Activated naive CD4-positive, alpha-beta T cell treated with anti-CD3 and anti-CD28 coated beads, Interleukin-2, amount 50 U/mL, for 16 hours (primary cell): ENCODE data around the gene COMMD1.
"Not testable (repeated sequence)": the region's sequence is repeated elsewhere in the genome, so short reads cannot be mapped to it uniquely, and the experiment has no call there.

ENCODE experiments used
- DNase-seq: peaks from one replicate; pipeline ENCODE4 v3.0.0-alpha.2; 2020

COMMD1 gene

GRCh38 chr2:61966087-61966727 lies 60.7 kb downstream of the COMMD1 start:
- DNase-seq: no peak

DNA sequence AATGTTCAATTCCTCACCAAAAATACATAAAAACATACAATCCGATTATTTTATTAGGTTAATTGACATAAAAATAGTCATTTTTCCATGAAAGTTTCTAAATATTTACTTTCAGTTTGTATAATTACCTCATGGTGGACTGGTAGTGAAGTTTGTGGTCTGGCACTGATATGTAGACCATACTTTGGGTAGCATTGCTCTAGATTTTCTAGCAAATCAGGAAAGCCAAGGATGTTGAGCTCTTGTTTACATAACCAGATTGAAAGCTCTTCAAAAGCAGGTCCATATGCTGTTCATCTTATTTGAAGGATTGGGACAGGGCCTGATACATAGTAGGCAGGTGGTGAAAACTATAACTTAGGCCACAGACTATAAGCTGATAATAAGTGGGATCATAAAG lies 61.8 kb downstream of the COMMD1 start:
- no peak for DNase-seq

DNA sequence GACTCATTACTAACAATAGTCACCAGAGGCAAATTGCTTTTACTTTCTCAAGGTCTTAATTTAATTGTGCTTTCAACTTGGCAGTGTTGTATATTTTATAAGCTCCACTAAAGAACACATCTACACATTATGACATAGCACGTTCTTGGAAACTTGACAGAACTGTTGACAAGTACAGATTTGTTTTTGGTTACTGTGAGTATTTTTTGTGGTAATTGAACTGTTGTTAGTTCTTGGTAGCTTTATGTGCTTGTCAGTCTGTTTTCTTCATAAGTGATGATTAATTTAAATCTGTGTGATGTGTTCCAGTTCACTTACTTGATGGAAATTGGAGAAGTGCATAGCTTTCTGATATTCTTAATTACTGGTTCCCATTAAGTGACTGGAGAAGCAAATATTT lies 63.9 kb downstream of the COMMD1 start:
- DNase-seq: no peak

DNA sequence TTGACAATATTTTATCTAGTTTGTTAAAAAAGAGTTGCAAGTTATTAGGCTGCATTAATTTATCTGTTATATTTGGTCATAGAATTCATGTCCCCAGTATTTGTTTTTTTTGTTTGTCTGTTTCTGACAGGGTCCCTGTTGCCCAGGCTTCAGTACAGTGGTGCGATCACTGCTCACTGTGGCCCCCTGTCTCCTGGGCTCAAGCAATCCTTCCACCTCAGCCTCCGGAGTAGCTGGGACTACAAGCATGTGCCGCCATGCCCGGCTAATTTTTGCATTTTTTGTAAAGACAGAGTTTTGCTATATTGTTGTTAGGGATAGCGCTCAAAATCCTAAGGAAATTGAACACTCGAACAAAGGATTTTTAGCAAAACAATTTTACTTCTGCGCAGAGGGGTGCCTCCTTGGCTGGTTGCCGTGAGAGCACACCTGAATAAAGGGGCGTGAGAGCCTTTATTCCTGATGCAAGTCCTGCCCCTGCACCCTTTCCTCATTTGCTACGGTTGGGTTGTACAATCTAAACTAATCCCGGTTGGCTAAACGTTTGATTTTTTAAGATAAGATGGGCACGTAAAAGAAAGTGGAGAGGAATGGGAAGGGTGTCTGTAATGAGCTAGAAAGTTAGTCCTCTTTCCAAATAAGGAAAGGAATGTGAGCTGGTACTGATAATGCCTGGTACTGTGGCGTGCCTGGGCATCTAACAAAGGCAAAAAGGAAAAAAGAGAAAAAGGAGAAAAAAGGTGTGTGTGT lies 65.5 kb downstream of the COMMD1 start:
- DNase-seq: no peak

DNA sequence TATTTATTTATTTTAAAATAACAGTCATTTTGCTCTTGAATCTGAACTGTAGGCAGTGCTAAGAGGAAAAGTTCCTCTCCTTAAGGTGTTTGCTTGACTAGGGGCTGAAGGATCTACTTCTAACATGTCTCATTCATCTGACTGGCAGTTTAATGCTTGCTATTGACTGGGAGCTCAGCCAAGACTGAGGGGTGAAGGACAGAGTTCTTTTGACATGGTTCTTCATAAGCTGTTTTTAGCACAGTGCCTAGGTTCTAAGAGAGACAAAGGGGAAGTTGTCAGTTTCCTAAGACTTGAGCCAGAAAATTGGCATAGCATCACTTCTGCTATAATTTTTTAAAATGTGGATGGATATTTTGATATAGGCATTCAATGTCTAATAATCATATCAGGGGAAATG lies 73.0 kb downstream of the COMMD1 start:
- no peak for DNase-seq

DNA sequence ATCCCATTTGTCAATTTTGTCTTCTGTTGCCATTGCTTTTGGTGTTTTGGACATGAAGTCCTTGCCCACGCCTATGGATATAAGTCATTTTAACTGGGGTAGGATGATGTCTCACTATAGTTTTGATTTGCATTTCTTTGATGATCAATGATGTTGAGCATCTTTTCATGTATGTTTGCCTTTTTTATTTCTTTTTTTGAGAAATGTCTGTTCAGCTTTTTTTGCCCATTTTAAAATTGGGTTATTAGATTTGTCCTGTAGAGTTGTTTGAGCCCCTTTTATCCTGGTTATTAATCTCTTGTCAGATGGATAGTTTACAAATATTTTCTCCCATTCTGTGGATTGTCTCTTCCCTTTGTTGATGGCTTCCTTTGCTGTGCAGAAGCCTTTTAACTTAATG lies 75.3 kb downstream of the COMMD1 start:
- no peak for DNase-seq

DNA sequence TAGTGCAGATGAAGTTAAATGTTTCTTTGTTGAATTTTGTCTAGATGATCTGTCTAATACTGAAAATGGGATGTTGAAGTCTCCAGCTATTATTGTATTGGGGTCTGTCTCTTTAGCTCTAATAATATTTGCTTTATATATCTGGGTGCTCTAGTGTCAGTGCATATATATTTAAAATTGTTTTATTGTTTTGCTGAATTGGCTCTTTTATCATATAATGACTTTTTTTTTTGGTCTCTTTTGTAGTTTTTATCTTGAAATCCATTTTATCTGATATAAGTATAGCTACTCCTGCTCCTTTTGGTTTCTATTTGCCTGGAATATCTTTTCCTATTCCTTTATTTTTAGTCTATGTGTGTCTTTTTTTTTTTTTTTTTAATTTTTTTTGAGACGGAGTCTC lies 79.2 kb downstream of the COMMD1 start:
- DNase-seq: no peak

DNA sequence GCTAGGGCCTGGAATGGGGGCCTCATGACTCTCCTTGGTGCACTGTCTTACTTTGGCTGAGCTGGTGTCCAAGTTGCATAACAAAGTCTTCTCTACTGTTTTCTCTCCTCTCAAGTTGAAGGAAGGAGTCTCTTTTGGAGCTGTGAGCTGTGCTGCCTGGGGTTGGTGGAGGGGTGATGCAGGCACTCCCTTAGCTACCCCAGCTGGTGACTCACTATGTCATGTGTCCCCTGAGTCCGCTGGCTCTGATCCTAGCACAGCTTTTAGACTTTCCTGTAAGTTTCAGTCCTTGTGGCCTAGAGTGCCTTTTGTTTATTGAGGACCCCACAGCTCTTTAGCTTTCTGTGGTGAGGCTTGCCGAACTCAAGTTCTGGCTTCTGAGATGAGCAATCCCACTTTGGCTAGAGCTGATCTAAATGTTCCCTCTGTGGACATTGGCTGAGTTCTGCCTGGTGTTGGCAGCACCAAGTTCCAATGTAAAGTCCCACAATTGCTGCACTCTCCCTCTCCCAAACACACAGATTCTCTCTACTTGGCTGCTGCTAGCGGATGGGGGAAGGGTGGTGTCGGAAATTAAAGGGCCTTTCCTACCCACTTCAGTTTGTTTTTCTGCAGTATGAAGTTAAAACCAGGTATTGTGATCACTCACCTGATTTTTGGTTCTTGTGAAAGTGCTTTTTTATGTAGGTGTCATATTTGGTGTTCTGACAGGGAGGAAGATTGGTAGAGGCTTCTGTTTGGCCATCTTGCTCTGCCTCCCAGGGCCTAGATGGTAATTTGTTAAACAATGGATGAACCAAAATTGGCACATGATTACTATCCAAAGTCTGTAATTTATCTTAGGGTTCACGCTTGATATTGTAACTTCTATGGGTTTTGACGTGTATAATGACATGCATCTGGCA lies 83.2 kb downstream of the COMMD1 start:
- no peak for DNase-seq

DNA sequence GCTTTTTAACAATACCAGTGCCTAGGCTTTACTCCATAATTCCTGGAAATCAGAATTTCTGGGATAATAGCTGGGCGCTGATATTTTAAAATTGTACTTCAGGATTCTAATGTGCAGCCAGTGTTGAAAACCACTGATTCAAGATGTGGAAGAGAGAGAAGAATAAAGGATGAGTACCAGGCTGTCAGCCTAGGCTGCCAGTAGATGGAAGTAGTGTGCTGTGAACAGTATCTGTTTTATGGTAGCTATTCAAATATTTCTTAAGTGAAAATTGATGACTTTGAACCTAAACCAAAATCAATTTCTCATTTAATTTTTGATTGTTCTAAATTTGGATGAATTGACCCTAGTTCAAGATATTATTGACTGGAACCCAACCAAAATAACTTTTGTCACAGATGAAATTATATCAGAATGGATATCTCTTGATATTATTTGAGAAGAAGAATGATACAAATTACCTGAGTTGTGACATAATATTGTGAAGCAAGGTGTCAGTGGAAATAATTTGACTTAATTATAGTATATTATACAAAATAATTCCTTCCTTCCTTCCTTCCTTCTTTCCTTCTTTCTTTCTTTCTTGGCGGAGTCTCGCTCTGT lies 88.0 kb downstream of the COMMD1 start:
- no peak for DNase-seq

DNA sequence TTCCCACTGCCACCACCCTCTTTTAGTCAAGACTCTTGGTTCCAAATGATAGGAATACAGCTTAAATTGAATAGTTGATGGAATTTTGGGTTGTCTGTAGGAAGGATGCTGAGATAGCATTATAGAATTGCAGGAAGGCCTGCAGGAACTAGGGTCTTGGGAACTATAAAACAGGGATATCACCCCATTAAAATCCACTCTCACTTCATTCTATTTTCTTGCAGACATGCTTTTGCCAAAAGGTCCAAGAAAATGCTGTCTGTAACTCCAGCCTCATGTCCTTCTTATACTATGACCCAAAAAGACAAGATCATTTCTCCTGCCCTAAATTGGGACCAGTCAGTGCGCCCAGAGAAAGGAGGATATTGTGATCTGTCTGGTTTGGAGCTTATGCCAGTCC lies 89.1 kb downstream of the COMMD1 start:
- DNase-seq: no peak

GRCh38 chr2:61995065-61995464 lies 89.6 kb downstream of the COMMD1 start:
- no peak for DNase-seq

DNA sequence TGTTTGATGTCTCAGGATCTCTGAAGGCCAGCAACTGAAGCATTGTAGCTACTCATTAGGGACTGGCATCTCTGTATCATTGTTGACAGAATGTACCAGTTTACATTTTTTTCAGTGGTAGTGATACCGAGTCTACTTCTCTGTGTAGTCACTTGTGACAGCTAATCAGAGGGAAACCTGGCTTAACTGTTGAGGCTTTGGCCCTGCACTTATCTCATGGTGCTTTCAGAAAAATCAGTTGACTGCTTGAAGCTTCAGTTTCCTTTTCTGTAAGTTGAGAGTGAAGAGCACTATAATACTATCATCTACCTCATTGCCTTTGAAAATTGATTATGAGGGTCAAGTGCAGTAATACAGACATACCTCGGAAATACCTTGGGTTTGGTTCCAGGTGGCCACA lies 90.0 kb downstream of the COMMD1 start:
- DNase-seq: no peak

DNA sequence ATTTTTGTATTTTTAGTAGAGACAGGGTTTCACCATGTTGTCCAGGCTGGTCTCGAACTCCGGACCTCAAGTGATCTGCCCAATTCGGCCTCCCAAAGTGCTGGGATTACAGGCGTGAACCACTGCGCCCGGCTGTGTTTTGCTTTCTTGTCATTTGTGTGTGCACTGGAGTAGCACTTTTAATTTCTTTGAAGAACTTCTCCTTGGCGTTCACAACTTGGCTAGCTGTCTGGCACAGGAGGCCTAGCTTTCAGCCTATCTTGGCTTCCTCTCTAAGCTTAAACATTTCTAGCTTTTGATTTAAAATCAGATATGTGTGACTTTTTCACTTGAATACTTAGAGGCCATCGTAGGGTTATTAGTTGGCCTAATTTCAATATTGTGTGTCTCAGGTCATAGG lies 93.0 kb downstream of the COMMD1 start:
- no peak for DNase-seq

DNA sequence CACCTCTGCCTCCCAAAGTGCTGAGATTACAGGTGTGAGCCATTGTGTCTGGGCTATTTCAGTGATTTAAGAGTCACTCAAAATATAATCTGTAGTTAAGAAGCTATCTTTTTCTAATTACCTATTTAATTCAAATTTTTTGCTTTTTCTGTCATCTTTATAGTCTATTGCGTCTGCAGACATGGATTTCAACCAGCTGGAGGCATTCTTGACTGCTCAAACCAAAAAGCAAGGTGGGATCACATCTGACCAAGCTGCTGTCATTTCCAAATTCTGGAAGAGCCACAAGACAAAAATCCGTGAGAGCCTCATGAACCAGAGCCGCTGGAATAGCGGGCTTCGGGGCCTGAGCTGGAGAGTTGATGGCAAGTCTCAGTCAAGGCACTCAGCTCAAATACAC lies 95.1 kb downstream of the COMMD1 start:
- DNase-seq: no peak

GRCh38 chr2:62001431-62001830 lies 96.0 kb downstream of the COMMD1 start:
- no peak for DNase-seq

GRCh38 chr2:62004428-62004827 lies 99.0 kb downstream of the COMMD1 start:
- DNase-seq: not testable (repeated sequence)

DNA sequence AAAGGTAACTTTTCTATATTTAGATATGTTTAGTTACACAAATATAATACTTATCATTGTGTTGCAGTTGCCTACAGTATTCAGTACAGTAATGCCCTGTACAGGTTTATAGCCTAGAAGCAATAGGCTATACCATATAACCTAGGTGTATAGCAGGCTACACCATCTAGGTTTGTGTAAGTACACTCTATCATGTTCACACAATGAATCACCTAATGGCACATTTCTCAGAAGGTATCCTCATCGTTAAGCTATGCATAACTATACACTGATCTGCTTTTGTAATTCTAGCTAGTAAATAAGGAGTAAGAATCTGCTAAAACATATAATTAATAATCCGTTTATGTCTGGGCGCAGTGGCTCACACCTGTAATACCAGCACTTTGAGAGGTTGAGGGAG lies 102.1 kb downstream of the COMMD1 start:
- no peak for DNase-seq

- DNase-seq: no peak
Observed at GRCh38 chr2:62010632-62011256, 105.3 kb downstream of the COMMD1 start.

- no peak for DNase-seq
Observed at GRCh38 chr2:62013641-62014040, 108.2 kb downstream of the COMMD1 start.

DNA sequence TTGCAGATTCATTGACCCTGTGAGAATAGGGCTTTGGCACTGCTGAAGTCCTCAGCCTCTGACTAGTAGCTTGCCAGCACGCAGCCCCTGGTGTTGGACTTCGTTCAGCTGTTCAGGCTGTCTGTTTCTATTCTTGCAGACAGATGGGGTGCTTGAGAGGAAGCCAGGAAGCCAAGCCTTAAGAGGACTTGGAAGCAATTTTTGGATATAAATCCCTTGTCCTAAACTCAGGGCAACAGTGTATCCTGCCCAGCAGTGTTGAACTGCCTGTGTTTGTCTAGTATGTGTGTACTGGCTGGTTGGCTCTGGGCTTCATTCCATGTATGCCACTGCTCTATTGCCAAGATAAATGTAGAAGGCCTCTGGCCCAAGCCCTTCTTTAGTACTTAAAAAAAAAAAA lies 108.6 kb downstream of the COMMD1 start:
- DNase-seq: no peak

- no peak for DNase-seq
Observed at GRCh38 chr2:62016957-62017356, 111.5 kb downstream of the COMMD1 start.

DNA sequence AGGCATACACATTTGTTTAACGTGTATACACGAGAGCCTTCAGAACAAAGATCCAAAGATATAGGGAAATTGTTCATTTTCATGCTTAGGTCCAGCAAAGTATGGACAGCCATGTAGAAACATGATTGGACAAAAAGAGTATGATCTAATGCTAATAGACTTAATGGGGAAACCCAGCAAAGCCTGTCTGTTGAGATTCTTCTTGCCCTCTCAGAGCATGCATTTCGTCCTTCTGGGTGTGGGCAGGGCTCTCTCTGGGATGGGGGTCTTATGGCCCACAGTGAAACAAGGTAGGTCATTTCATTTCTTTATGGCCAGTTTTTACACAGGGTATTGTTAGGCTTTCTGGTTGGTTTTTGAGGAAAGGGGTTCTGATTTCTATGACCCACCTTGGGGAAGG lies 124.4 kb downstream of the COMMD1 start:
- no peak for DNase-seq

DNA sequence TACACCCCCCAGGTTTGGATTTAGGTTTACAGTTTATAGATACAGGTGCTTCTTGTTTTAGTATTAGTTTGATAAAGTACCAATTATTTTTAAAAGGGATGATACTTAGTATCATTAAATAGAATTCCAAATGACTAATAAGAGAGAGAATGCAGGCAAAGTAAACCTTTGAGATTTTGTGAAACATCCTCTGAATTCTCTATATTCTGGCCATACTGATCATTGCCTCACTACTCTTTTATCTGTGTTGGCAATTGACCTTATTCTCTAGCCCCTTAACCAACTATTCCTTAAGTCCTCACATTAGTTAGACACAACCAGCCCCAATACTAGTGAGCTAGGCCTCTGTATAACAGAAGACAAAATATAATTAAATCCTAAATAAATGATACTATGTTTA lies 125.4 kb downstream of the COMMD1 start:
- no peak for DNase-seq
